HG02642 (cell line): ENCODE results near the gene MYRFL.

Experiments
- ATAC-seq: cut with Tn5 transposase; IDR thresholded peaks from one replicate; pipeline ENCODE4 v1.9.1; 2021; ENCODE audit warnings: mild to moderate bottlenecking; ENCODE audit not compliant: unreplicated experiment, poor library complexity

The MYRFL gene

GRCh38 chr12:69894800-69895383 is 69.9 kb downstream of the MYRFL start:
- ATAC-seq = no peak

- no peak for ATAC-seq
Observed at GRCh38 chr12:69896653-69897381, 71.8 kb downstream of the MYRFL start.

GRCh38 chr12:69897744-69898143 is 72.7 kb downstream of the MYRFL start:
- no peak for ATAC-seq

- no peak for ATAC-seq
Observed at GRCh38 chr12:69898236-69898635, 73.2 kb downstream of the MYRFL start.

GRCh38 chr12:69900720-69901131 is 75.7 kb downstream of the MYRFL start:
- peak; percentile 76 for ATAC-seq

GRCh38 chr12:69901221-69901905 is 76.3 kb downstream of the MYRFL start:
- ATAC-seq = no peak

- no peak for ATAC-seq
Observed at GRCh38 chr12:69903548-69903947, 78.5 kb downstream of the MYRFL start.

- ATAC-seq = no peak
Observed at GRCh38 chr12:69904777-69905176, 79.8 kb downstream of the MYRFL start.

GRCh38 chr12:69905801-69906200 is 80.8 kb downstream of the MYRFL start:
- ATAC-seq = no peak

- ATAC-seq = peak; percentile 93
Observed at GRCh38 chr12:69906411-69907216, 81.6 kb downstream of the MYRFL start.

GRCh38 chr12:69908203-69908602 is 83.2 kb downstream of the MYRFL start:
- ATAC-seq = no peak

GRCh38 chr12:69910694-69911093 is 85.7 kb downstream of the MYRFL start:
- ATAC-seq = no peak

- no peak for ATAC-seq
Observed at GRCh38 chr12:69913526-69913925, 88.5 kb downstream of the MYRFL start.

GRCh38 chr12:69915964-69916363 is 90.9 kb downstream of the MYRFL start:
- ATAC-seq = no peak

- ATAC-seq = no peak
Observed at GRCh38 chr12:69916544-69917235, 91.7 kb downstream of the MYRFL start.

- no peak for ATAC-seq
Observed at GRCh38 chr12:69918287-69918686, 93.3 kb downstream of the MYRFL start.

GRCh38 chr12:69919495-69919894 is 94.5 kb downstream of the MYRFL start:
- no peak for ATAC-seq

GRCh38 chr12:69921831-69922230 is 96.8 kb downstream of the MYRFL start:
- no peak for ATAC-seq

- no peak for ATAC-seq
Observed at GRCh38 chr12:69922999-69923398, 98.0 kb downstream of the MYRFL start.

GRCh38 chr12:69925291-69925690 is 100.3 kb downstream of the MYRFL start:
- ATAC-seq = no peak
